HL-60 (cell line): ENCODE results near the gene PHETA1.
"Not testable (repeated sequence)": the region's sequence is repeated elsewhere in the genome, so short reads cannot be mapped to it uniquely, and the experiment has no call there.

Source experiments
- POLR2AphosphoS5 ChIP-seq: IDR thresholded peaks from 2 replicates; pipeline ENCODE4 v1.6.1; 2012; ENCODE audit warnings: low read depth
- TF ChIP-seq, protein P1 (sequence below): IDR thresholded peaks from one replicate; pipeline ENCODE4 v1.5.1; 2011; ENCODE audit warnings: low read length, control low read depth, inconsistent platforms; ENCODE audit not compliant: insufficient read depth
- TF ChIP-seq, protein P2 (sequence below): IDR thresholded peaks from 2 replicates; pipeline ENCODE4 v1.6.1; 2012; ENCODE audit warnings: low read depth; ENCODE audit not compliant: insufficient replicate concordance

GRCh38 chr12:111396271-111396670 is 27.4 kb upstream of the PHETA1 start:
- TF ChIP-seq POLR2AphosphoS5, result not testable (repeated sequence)
- TF ChIP-seq, protein P1, sequence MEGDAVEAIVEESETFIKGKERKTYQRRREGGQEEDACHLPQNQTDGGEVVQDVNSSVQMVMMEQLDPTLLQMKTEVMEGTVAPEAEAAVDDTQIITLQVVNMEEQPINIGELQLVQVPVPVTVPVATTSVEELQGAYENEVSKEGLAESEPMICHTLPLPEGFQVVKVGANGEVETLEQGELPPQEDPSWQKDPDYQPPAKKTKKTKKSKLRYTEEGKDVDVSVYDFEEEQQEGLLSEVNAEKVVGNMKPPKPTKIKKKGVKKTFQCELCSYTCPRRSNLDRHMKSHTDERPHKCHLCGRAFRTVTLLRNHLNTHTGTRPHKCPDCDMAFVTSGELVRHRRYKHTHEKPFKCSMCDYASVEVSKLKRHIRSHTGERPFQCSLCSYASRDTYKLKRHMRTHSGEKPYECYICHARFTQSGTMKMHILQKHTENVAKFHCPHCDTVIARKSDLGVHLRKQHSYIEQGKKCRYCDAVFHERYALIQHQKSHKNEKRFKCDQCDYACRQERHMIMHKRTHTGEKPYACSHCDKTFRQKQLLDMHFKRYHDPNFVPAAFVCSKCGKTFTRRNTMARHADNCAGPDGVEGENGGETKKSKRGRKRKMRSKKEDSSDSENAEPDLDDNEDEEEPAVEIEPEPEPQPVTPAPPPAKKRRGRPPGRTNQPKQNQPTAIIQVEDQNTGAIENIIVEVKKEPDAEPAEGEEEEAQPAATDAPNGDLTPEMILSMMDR, result not testable (repeated sequence)
- TF ChIP-seq, protein P2, sequence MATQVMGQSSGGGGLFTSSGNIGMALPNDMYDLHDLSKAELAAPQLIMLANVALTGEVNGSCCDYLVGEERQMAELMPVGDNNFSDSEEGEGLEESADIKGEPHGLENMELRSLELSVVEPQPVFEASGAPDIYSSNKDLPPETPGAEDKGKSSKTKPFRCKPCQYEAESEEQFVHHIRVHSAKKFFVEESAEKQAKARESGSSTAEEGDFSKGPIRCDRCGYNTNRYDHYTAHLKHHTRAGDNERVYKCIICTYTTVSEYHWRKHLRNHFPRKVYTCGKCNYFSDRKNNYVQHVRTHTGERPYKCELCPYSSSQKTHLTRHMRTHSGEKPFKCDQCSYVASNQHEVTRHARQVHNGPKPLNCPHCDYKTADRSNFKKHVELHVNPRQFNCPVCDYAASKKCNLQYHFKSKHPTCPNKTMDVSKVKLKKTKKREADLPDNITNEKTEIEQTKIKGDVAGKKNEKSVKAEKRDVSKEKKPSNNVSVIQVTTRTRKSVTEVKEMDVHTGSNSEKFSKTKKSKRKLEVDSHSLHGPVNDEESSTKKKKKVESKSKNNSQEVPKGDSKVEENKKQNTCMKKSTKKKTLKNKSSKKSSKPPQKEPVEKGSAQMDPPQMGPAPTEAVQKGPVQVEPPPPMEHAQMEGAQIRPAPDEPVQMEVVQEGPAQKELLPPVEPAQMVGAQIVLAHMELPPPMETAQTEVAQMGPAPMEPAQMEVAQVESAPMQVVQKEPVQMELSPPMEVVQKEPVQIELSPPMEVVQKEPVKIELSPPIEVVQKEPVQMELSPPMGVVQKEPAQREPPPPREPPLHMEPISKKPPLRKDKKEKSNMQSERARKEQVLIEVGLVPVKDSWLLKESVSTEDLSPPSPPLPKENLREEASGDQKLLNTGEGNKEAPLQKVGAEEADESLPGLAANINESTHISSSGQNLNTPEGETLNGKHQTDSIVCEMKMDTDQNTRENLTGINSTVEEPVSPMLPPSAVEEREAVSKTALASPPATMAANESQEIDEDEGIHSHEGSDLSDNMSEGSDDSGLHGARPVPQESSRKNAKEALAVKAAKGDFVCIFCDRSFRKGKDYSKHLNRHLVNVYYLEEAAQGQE, result not testable (repeated sequence)
